Measurements from ENCODE around the gene KRI1.
"Not testable (repeated sequence)": the region's sequence is repeated elsewhere in the genome, so short reads cannot be mapped to it uniquely, and the experiment has no call there.

Gene KRI1

DNA sequence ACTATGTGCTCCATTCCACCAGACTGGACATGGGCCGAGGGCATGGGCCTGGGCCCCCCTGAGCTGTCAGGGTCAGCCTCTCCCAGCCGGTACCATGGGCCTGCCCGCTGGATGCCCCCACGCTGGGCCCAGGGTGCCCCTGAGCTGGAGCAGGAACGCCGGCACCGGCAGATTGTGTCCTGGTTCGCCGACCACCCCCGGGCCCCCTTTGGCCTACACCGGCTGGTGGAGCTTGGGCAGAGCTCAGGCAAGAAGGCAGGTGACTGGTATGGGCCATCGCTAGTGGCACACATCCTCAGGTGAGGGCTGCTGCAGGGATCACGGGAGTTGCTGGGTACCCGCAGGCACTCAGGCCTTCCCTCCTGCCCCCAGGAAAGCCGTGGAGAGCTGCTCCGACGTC, 19.0 kb downstream of the KRI1 start:
- DNase-seq: no peak

DNA sequence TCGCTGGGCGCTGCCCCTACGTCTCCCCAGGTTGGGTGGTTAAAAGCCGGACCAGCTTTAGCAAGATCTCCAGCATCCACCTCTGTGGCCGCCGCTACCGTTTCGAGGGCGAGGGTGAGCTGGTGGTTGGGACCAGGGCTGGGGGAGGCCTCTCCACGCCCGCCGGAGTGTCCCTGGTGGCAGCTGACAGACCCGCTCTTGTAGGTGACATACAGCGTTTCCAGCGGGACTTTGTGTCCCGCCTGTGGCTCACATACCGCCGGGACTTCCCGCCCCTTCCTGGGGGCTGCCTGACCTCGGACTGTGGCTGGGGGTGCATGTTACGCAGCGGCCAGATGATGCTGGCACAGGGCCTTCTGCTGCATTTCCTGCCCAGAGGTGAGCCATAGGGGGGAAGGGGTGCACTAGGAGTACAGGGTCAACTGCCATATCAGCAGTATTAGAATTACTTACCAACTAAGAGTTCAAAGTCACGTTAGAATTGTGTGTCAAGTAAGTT, 21.0 kb downstream of the KRI1 start:
- DNase-seq: no peak

DNA sequence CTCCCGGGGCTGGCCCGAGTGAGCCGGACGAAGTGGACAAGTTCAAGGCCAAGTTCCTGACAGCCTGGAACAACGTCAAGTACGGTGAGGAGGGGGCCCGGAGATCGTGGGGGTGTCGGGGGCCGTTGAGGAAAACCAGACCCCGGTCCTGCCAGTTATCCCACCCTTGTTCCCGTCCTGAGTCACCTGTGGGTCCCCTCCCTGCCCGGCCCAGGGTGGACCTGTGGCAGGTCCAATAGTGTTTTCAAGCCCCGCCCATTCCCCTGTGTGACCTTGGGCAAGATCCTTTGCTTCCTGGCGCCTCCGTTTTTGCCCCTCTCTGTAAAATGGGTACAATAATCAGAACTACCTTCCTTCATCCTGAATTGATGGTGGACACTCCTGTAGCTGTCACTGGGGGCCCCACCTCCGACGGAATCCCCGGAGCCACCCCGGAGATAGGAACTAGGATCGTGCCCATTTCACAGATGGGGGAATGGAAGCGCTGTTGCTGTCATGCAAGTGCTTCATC, 21.5 kb downstream of the KRI1 start:
- DNase-seq: no peak

DNA sequence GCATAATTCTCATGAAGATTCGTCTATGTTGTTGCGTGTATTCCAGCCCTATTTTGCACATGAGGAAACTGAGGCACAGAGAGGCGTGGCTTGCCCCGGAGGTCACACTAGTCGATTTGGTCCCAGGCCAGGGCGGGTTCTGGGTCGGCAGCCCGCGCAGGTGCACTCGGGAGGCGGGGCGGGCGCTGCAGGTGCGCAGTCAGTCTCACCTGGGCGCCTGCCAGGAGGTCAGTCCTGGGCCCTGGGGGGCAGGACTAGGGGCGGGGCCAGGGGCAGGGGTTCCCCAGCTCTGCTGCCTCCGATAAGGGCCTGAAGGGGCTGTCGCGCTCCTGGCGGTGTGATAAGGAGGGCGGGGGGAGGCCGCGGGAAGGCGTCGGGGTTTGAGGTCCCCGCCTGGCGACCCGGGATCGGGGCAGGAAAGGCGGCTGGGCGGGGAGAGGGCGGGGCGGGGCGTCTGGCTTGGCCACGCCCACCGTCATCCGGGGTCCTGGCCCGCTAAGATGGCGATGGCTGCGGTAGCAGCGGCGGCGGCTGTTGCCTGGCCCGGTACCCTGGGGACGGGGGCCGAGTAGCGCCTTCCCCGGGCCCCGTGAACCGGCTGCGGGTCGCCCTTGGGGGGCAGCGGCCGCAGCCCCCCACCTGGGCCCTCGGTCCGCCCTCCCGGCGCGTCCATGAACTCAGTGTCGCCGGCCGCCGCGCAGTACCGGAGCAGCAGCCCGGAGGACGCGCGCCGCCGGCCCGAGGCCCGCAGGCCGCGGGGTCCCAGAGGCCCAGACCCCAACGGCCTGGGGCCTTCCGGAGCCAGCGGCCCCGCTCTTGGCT, 22.2 kb downstream of the KRI1 start, which contains the start of gene ATG4D:
Gene ATG4D (plus strand): TSS at position 485 of the 822 bp plus-strand sequence. CDS start 187 bp downstream, at position 672.
- DNase-seq: peak; percentile 23

DNA sequence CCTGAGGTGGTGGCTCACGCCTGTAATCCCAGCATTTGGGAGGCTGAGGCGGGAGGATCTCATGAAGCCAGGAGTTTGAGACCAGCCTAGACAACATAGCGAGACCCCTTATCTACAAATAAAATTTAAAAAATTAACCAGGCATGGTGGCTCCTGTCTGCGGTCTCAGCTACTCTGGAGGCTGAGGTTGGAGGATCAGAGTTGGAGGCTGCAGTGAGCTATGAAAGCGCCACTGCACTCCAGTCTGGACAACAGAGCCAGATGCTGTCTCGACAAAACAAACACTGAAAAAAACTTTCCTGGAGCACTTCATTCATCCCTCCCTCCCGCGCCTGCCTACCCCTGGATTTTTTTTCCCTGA, 22.8 kb downstream of the KRI1 start:
- DNase-seq: no peak

DNA sequence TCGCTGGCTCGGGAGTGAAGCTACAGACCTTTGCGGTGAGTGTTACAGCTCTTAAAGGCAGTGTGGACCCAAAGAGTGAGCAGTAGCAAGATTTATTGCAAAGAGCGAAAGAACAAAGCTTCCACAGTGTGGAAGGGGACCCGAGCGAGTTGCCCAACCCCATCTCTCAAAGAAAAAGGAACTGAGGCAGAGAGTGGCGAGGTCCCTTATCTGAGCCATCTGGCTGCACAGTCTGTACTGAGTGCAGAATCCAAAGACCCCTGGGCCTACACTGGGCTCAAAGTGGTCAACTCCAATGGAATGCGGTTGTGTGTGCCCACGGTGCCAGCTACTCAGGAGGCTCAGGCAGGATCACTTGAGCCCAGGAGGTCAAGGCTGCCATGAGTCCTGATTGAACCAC, 26.8 kb downstream of the KRI1 start:
- DNase-seq: not testable (repeated sequence)

DNA sequence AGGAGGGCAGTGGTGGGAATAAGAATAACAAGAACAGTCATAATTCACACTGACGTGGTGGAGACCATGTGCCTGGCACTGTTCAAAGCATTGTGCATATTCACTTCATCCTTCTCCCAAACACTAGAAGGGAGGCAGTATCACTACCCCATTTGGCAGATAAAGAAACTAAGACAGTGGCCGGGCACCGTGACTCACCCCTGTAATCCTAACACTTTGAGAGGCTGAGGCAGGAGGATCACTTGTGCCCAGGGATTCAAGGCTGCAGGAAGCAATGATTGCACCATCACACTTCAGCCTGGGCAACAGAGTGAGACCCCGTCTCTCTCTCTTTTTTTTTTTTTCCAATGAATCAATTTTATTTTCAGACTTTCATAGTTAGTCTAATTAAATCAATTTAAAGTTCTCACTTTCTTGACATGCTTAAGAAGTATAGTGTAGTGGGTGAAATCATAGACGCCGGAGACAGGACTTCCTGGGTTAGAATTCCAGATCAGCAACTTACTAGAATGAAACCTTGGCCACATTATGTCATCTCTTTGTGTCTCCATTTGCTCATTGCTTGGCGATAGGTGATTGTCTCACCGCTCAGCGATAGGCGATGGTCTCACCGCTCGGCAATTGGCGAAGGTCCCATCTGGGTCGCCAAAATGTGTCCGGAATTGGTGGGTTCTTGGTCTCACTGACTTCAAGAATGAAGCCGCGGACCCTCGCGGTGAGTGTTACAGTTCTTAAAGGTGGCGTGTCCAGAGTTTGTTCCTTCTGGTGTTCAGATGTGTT, 27.4 kb downstream of the KRI1 start:
- DNase-seq: no peak

DNA sequence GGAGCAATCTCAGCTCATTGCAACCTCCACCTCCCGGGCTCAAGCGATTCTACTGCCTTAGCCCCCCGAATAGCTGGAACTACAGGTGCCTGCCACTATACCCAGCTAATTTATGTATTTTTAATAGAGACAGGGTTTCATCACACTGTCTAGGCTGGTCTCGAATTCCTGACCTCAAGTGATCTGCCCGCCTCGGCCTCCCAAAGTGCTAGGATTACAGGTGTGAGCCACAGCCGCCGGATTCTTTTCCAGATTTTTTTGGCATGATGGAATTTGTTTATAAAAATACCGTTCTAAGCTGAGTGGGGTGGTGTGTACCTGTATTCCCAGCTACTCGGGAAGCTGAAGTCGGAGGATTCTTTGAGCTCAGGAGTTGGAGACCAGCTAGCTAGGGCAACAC, 28.1 kb downstream of the KRI1 start:
- DNase-seq: no peak

DNA sequence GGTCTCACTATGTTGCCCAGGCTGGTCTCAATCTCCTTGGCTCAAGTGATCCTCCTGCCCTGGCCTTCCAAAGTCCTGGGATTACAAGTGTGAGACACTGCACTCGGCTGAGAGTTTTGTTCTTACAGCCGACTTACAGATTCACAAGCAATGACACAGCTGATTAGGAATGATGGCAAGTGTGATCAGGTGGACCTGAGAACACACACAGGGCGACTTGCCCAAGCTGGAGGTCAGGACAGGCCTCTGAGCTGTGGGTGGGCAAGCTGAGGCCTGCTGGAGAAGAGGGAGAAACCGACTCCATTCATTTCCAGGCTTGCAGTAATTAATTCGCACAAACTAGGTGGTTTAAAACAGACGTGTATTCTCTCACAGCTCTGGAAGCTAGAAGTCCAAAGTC, 30.2 kb downstream of the KRI1 start:
- no peak for DNase-seq

DNA sequence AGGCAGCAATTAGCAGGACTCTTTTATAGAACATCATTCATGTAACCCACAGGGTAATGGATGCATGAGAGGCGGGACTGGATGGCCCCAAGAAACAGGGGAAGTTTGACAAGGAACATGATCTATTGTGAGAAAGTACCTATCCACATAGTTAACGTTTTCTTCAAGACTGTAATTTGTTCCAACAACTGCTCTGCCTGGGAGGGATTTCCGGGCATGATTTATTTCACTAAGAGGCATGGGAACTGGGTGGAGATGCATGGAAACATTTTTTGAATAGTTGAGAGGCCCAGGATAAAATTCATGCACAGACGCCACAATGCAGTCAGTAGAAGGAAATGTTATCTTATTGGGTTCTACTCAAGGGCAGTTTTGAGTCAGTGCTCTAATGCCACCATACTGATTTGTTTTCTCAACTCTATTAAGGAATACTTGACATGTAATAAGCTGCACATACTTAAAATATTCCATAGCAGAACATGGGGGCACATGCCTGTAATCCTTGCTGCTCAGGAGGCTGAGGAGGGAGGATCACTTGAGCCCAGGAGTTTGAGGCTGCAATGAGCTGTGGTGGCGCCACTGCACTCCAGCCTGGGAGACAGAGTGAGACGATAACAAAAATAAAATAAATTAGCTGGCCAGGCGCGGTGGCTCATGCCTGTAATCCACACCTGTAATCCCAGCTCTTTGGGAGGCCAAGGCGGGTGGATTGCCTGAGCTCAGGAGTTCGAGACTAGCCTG, 32.0 kb downstream of the KRI1 start:
- no peak for DNase-seq

DNA sequence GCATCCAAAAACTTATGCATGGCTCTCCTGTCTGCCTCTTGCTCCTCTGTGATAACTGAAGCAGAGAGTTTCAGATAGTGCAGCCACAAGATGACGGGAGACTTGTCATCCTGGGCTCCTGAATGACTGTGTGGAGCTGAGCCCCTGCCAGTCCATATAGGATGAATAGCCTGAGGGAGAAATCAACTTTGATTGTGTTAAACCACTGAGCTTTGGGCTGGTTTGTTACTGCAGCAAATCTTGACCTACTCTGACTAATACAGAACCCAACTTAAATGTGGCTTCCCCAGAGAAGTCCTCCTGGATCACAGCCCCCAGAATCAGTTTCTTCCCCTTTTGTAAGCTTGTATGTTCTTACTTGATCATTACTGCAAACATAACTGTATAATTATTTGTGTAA, 33.4 kb downstream of the KRI1 start:
- DNase-seq: no peak

DNA sequence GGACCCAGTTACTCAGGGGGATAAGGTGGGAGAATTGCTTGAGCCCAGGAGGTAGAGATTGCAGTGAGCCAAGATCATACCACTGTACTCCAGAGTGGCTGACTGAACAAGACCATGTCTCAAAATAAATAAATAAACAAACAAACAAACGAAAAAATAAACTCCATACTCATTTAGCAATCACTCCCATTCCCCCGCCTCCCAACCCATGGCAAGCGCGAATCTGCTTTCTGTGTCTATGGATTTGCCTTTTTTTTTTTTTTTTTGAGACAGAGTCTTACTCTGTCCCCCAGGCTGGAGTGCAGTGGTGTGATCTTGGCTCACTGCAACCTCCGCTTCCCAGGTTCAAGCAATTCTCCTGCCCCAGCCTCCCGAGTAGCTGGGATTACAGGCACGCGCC, 38.9 kb downstream of the KRI1 start:
- not testable (repeated sequence) for DNase-seq

DNA sequence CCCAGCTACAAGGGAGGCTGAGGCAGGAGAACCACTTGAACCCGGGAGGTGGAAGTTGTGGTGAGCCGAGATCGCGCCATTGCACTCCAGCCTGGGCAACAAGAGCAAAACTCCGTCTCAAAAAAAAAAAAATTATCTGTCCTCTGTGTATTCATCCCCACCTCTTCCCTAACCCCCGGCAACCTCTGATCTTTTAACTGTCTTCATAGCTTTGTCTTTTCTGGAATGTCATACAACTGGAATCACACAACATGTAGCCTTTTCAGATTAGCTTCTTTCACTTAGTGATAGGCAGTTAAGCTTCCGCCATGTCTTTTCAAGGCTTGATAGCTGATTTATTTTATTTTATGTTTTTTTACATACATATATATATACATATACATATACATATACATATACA, 40.2 kb downstream of the KRI1 start:
- DNase-seq: no peak

DNA sequence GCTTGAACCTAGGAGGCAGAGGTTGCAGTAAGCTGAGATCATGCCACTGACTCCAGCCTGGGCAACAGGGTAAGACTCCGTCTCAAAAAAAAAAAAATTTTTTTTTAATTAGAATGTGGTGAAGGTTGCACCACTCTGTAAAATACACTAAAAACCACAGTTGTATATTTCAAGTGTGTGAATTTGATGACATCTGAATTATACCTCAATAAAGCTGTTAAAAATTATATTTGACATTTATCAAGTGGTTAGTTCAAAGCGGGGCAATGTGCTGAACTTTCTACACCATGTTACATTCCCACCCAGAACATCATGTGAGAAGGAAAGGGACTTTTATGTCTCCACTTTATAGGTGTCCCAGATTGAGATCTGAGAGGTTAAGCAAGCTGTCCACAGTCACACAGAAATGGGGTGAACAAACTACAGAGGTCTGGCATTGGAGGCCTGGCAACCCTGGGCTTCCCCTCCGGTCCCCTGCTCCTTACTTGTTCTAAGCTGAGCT, 42.6 kb downstream of the KRI1 start:
- no peak for DNase-seq

DNA sequence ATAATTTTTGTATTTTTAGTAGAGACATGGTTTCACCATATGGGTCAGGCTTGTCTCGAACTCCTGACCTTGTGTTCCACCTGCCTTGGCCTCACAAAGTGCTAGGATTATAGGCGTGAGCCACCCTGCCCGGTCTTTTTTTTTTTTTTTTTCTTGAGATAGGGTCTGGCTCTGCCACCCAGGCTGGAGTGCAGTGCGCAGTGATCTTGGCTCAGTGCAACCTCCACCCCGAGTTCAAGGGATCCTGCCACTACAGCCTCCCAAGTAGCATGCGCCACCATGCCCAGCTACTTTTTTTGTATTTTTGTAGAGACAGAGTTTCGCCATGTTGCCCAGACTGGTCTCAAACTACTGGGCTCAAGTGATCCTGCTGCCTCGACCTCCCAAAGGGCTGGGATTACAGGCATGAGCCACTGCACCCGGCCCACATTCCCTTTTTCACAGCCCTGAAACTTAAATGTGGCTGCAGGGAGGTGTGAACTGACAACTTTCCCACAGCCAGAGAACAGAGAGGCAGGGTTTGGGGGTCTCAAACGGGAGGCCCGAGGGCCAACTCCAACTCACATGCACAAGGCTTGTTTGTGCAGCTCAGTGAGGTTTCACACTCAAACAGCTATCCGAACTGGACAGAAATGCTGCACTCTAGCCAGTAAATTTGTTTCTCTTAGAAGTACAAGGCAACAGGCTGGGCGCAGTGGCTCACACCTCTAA, 44.2 kb downstream of the KRI1 start:
- no peak for DNase-seq

DNA sequence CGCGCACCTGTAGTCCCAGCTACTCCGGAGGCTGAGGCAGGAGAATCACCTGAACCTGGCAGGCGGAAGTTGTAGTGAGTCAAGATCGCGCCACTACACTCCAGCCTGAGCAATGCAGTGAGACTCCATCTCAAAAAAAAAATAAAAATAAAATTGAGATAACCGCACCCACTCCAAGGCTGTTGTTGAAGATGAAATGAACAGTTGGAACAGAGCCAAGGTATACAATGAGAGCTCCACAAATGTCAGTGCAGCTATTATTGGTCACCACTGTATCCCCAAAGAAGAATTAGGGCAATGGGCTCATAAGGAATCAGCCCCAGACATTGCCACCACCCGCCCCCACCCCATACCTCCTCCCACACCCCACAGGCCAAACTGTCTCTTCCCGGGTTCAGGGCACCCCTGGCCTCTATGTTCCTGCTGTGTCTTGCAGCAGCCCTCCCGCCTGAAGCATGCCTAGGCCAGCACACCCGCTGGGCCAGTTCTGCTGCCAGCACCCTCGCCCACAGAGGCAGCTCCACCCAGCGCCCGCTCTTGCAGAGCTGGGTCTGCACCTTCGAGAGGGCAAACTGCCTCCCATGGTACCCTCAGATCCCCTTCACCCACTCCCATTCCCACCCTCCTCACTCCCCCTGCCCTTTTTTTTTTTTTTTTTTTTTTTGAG, 45.0 kb downstream of the KRI1 start:
- DNase-seq: no peak

DNA sequence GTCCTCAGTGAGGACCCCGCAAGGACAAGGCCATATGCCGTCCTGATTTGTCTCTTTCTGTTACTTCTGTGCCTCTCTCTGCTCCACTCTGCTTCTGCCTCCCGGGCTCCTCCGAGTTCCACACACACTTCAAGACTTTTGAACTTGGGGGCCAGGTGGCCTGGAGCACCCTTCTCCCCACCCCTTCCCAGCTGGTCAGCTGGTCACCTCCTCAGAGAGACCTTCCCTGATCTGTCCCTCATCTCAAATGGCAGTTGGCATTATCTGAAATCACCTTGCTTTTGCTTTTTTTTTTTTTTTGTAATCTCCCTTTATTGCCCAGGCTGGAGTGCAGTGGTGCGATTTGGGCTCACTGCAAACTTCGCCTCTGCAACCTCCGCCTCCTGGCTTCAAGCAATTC, 46.4 kb downstream of the KRI1 start:
- no peak for DNase-seq

DNA sequence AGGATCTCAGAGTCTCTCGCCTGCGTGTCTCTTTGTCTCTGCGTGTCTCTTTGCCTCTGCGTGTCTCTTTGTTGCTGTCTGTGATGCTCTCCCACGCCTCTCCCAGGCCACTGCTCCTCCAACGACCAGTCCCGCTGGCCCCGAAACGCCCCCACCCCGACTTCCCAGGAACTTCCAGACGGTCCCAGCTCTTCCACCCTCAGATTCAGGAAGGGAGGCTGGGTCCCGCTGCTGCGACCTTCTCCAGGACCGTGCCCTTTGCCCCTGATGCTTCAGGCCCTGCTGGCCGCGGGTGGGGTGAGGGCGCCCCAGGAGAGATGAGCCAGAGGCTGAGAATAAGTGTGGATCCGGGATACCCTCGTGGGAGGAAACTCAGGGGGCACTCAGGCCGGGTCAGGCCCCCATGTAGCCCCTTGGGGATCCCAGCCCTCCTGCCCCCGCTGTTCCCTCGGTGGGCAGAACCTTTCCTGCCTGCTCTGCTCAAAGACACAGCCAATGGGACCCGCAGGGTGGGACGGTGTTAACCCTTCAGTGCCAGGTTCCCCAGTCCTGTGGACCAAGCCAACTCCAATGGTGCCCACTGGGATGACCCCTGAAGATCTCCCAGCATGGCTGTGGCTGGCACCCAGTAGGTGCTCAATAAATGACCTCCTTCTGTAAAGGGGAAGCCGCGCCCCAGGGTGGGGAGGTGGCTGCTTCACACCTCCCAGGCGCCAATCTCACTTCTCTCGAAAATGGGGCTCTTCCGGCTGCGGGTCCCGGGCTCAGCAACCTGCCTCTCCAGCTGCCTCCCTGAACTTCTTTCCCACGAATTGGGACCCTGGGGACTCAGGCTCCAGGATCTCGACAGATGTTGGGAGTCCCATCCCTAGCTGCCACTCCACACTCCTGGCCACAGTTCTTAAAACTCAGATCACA, 47.1 kb downstream of the KRI1 start:
- DNase-seq: peak; percentile 3

DNA sequence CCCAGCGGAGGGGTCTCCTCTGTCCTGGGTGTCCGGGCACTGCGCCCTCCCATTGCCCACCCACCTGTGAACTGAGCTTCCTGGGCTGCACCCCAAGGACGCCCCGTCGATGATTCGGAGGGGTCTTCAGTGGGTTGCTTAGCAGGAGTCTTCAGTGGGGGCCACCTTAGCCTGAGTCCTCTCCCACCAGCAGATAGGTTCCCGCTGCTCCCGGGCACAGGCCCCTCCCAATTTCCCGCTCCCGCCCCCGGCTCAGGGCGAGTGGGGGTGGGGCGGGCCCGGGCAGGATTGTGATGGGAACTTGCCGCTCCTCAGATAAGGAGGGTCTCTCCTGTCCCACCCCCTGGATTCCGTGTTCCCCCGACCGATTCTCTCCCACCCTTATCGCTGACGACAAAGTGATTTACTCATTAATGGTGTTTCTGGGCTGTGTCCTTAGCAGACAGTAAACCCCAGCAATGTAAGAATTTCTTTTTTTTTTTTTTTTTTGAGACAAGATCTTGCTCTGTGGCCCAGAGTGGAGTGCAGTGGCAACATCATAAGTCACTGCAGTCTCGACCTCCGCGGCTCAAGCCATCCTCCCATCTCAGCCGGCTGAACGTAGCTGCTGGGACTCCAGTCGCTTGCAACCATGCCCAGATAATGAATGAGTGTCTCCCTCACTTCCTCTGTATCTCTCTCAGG, 47.9 kb downstream of the KRI1 start:
- DNase-seq: peak; percentile 75

DNA sequence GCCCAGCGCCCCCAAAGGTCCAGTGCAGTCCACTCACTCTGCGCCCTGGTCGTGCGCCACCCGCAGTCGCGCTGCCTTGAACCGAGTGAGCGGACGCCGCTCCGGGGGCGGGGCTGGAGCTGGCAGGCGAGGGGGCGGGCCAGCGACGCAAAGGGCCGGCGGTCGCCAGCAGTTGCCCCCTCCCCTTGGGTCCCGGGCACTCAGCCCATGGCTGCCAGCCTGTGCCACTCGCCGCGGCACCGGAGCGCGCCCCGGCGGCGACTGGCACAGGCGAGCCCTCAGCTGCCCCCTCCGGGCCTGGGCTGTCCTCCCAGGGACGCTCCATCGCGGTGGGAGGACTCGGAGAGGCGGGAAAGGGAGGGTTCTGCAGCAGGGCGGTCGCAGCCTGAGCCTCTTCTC, 48.5 kb downstream of the KRI1 start, which contains the start of gene S1PR5:
Gene S1PR5 (minus strand): TSS at position 87 of the 399 bp plus-strand sequence. CDS start 2,436 bp downstream, outside the sequence.
- DNase-seq: no peak

All from NCI-H2227 treated with DMSO at 0.1 percent for 48 hours (cell line).